Tibial nerve (tissue), 4 donors: ENCODE results near the gene LTO1. TPM values are rescaled to one million over a fixed set of nuclear protein-coding genes. Genes with fewer than 3 reads are reported as not detected.

Source experiments
- DNase-seq, 2 donors: peaks; one replicate each; pipeline ENCODE4 v3.0.0-alpha.2; 2019; ENCODE audit warnings: low spot score in 2 of 2
- H3K27ac ChIP-seq, 4 donors: fragments of 200-600 bp; sonication (generic) in 3 of 4; one replicate each; pipeline ENCODE4 v1.5.1; 2017 to 2019; ENCODE audit warnings: mild to moderate bottlenecking in 1 of 4
- H3K27me3 ChIP-seq, 2 donors: fragments of 200-600 bp; sonication (generic) in 1 of 2; one replicate each; pipeline versions ENCODE4 v1.5.1 to v1.6.0; 2017 to 2019
- H3K36me3 ChIP-seq, 3 donors: fragments of 200-600 bp; sonication (generic); one replicate each; pipeline ENCODE4 v1.5.1; 2018 to 2019
- H3K4me1 ChIP-seq, 4 donors: fragments of 200-600 bp; sonication (generic) in 3 of 4; one replicate each; pipeline ENCODE4 v1.5.1; 2017 to 2019
- H3K4me3 ChIP-seq, 4 donors: fragments of 200-600 bp; sonication (generic) in 3 of 4; one replicate each; pipeline ENCODE4 v1.5.1; 2017 to 2019; ENCODE audit warnings: mild to moderate bottlenecking in 1 of 4, moderate library complexity in 1 of 4
- H3K9me3 ChIP-seq, 4 donors: fragments of 200-600 bp; sonication (generic) in 3 of 4; one replicate each; pipeline ENCODE4 v1.5.1; 2017 to 2019
- CTCF ChIP-seq, 5 experiments: fragments of 200-600 bp in 3 of 5; fragments of 450-650 bp in 2 of 5; sonication (generic) in 3 of 5; IDR thresholded peaks; one replicate each; pipeline ENCODE4 v1.5.1; 2016 to 2019; ENCODE audit warnings: antibody characterized with exemption in 5 of 5, mild to moderate bottlenecking in 3 of 5, moderate library complexity in 2 of 5
- EP300 ChIP-seq, 2 donors: sonication (generic); formaldehyde crosslinking; IDR thresholded peaks; one replicate each; pipeline ENCODE4 v1.6.1; 2017; ENCODE audit warnings: antibody characterized with exemption in 2 of 2, mild to moderate bottlenecking in 1 of 2
- POLR2A ChIP-seq, 2 donors: fragments of 450-650 bp; IDR thresholded peaks; one replicate each; pipeline ENCODE4 v1.6.1; 2017; ENCODE audit warnings: antibody characterized with exemption in 2 of 2, mild to moderate bottlenecking in 2 of 2, moderate library complexity in 2 of 2
- WGBS, 2 donors: methylation state at CpG; one replicate each; pipeline ENCODE4 v1.1.5; 2018; 5-methylcytosine and 5-hydroxymethylcytosine counted together
- total RNA-seq, 4 donors: library from RNA; depleted of rRNA; stranded (reverse); fragments of >200 nt; gene quantifications; one replicate each; pipeline ENCODE4 v1.1.0, GENCODE V29; 2016

The LTO1 gene
- total RNA-seq, 4 donors from 2014 or later: 22.5 to 29.9 (median 23.1) TPM

DNA sequence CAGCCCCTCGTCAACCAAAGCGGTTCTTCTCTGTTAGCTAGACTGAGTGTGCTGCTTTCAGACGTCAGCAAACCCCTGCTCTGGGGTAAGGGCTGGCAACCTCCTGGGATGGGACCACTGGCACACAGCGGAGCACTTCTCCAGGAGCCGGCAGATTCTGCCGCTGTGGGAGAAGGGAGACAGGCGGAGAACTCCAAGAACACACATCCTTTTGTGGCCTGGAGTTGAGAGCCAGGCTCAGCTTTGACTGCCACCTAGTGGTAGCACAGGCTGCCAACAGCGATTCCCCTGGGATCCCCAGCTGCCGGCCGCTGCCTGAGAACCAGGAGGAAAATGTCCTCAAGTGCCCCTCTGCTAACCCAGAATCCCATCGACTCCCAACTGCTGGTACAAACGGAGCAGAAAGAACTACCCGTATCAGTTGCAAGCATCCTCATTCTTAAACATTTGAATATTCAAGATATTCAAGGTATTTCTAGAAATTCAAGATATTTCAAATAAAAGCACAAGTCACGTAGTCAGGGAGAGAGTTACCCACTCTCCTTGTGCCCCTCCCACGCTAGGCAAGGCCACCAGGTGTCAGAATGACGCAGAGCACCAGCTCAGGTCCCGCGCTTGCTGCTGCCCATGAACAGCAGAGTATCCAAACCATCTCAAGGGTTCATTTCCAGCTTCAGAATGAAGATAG is 4.9 kb downstream of the LTO1 start:
- Histone ChIP-seq H3K27ac (no peak overlapping the region), H3K36me3 (peaks cover 0 to 71% (median 14%) of the 10 kb centered on the region in 3 donors), H3K4me1 (peaks cover 0 to 32% (median 18%) of the 10 kb centered on the region in 4 donors), H3K27me3 (no peaks in the 10 kb centered on the region), H3K4me3 (no peak overlapping the region), H3K9me3 (no peaks in the 10 kb centered on the region)
- TF ChIP-seq EP300 (IDR thresholded peaks at IDR 0.05) (peak in 1 of 2 donors; percentile 63), POLR2A (IDR thresholded peaks at IDR 0.05) (no peak), CTCF (IDR thresholded peaks at IDR 0.05) (peak; percentile 91 to 97 (median 95))
- 31 to 38% methylated on average over 17 to 18 of the region's 18 CpGs for WGBS, 2 donors
- peak; percentile 76 to 79 for DNase-seq

- Histone ChIP-seq H3K9me3 (no peaks in the 10 kb centered on the region), H3K36me3 (peaks cover 0 to 79% (median 14%) of the 10 kb centered on the region in 3 donors), H3K27ac (no peak overlapping the region), H3K4me3 (no peak overlapping the region), H3K4me1 (peaks cover 0 to 30% (median 16%) of the 10 kb centered on the region in 4 donors), H3K27me3 (no peaks in the 10 kb centered on the region)
- no peak for TF ChIP-seq POLR2A (IDR thresholded peaks at IDR 0.05)
- DNase-seq: no peak
- WGBS, 2 donors: 93% methylated on average over 19 of the region's 19 CpGs
Measured at GRCh38 chr11:69669486-69669885, 5.7 kb downstream of the LTO1 start.

DNA sequence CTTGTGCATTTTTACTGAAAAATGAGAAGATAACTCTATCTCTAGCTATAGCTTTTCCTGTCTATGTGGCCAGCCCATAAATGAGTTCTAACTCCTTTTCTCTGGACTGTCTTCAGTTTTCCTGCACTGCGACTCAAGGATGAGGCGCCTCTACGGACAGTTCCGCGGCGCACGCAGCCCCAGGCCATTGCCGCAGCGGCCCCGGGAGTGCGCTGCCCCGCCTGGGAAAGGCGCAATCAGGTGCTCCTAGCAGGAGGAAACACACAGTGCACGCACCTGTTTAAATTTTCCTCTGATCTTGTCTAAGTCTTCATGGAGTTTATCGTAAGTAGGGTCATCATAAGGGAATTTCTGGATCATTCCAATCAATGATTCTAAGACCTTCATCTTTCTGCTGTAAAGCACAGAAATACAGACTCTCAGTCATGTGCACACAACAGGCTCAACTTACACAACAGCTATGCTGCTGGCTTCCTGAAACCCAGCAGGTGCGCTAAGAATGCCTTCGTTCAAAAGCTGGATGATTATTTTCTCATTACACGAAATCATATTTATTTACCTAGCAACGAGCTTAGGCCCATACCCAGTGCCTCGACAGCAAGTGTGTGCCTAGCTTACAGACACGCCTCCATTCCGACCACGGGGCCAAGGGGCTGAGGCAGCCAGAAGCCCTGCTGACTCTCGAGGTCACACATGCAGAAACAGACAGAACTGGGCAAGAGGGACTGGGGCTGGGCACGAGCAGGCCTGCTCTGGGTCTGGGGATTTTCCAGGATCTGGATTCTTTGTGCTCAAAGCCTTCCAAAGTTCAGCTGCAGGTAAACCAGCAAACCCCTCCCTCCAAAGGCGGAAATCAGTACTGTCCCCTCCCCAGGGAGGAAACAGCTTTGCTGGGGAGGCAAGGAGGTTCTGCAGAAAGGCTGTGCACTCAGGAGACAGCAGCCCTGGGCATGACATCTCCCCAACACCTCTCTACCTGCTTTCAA is 7.2 kb downstream of the LTO1 start:
- Histone ChIP-seq H3K27me3 (no peaks in the 10 kb centered on the region), H3K4me3 (no peak overlapping the region), H3K36me3 (peaks cover 0 to 93% (median 14%) of the 10 kb centered on the region in 3 donors), H3K4me1 (peaks cover 0 to 14% (median 4%) of the 10 kb centered on the region in 4 donors), H3K9me3 (no peaks in the 10 kb centered on the region), H3K27ac (no peak overlapping the region)
- TF ChIP-seq POLR2A (IDR thresholded peaks at IDR 0.05): no peak
- TF ChIP-seq CTCF (IDR thresholded peaks at IDR 0.05): no peak
- TF ChIP-seq EP300 (IDR thresholded peaks at IDR 0.05): no peak
- 86 to 87% methylated on average over 26 of the region's 26 CpGs for WGBS, 2 donors
- DNase-seq: no peak

DNA sequence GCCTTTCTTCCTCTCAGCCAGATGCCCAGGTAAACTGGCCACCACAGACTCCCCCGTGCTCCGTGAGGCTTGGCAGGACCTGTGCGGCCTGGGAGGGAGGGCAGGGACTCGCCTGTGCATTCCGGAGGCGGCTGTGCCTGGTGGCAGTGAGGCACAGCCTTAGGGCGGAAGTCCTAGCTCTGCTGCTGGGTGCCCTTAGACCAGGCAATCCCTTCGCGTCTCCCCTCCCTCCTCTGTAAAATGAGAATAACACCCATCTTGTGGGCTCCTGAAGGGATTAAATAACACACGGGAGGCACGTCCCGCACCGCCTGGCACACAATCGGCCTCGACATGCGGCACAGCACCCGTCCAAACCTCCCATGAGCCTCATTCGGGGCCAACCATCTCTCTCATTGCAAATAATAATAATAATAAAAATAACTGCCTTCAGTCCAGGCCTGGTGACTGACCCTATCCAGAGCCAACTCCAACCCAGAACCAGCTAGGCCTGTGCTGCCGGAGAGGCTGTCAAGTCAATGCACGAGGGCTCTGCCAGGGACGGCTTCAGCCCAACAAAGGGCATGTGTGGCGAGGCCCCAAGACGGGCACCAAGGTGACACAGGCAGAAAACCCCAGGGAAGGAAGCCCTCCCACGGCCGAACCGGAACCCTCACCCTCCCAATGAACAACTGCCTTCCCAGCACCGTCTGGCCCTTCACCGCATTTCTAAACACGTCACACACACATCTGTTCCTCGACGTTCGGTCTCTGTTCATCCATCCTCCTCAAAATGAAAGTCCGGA is 8.2 kb downstream of the LTO1 start:
- Histone ChIP-seq H3K27ac (no peak overlapping the region), H3K27me3 (no peaks in the 10 kb centered on the region), H3K4me3 (no peak overlapping the region), H3K4me1 (peaks cover 0 to 9% (median 4%) of the 10 kb centered on the region in 4 donors), H3K9me3 (no peaks in the 10 kb centered on the region), H3K36me3 (peaks cover 0 to 93% (median 13%) of the 10 kb centered on the region in 3 donors)
- 86 to 90% methylated on average over 32 to 33 of the region's 33 CpGs for WGBS, 2 donors
- no peak for DNase-seq
- TF ChIP-seq POLR2A (IDR thresholded peaks at IDR 0.05) (no peak), CTCF (IDR thresholded peaks at IDR 0.05) (no peak), EP300 (IDR thresholded peaks at IDR 0.05) (no peak)

DNA sequence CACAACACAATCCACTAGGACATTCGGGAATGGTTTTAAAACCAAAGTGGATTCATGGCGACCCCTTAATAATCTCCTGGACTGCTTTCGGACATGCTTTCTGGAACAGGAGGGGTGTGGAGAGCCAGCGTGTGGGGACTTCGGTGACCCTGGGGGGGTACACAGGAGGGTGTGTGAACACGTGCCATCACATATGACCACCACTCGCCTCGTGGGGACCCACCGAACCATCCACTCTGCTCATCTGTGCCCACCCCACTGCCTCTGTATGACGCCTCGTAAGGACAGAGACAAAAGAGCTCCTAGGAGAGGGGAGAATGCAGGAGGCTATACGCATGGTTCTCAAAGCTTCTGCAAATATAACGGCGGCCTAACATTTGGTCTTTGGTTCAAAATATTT is 8.9 kb downstream of the LTO1 start:
- TF ChIP-seq EP300 (IDR thresholded peaks at IDR 0.05) (no peak), CTCF (IDR thresholded peaks at IDR 0.05) (no peak), POLR2A (IDR thresholded peaks at IDR 0.05) (no peak)
- DNase-seq: no peak
- H3K27ac ChIP-seq: no peak overlapping the region
- WGBS, 2 donors: 92% methylated on average over 14 of the region's 14 CpGs
- no peak overlapping the region for H3K4me3 ChIP-seq
- H3K27me3 ChIP-seq: no peaks in the 10 kb centered on the region
- H3K36me3 ChIP-seq: peaks cover 0 to 91% (median 8%) of the 10 kb centered on the region in 3 donors
- H3K9me3 ChIP-seq: no peaks in the 10 kb centered on the region
- peaks cover 0 to 9% (median 4%) of the 10 kb centered on the region in 4 donors for H3K4me1 ChIP-seq
